Mucosa of descending colon (tissue), 3 donors: ENCODE results near the gene ZNF407. TPM values are rescaled to one million over a fixed set of nuclear protein-coding genes. Genes with fewer than 3 reads are reported as not detected.

Experiments
- ATAC-seq: fragments of 200-7000 bp; cut with Tn5 transposase; one replicate; pipeline ENCODE4 v1.9.1; 2020; ENCODE audit warnings: mild to moderate bottlenecking, moderate library complexity
- DNase-seq, 3 donors: peaks; one replicate each; pipeline ENCODE4 v3.0.0-alpha.2; 2020
- H3K36me3 ChIP-seq: fragments of 200-600 bp; one replicate; pipeline ENCODE4 v1.8.0; 2021; ENCODE audit warnings: low read depth, mild to moderate bottlenecking
- H3K4me1 ChIP-seq: fragments of 200-600 bp; one replicate; pipeline ENCODE4 v1.8.0; 2021; ENCODE audit warnings: low read depth, mild to moderate bottlenecking
- H3K4me3 ChIP-seq: fragments of 200-600 bp; one replicate; pipeline ENCODE4 v1.8.0; 2021; ENCODE audit warnings: mild to moderate bottlenecking
- H3K9me3 ChIP-seq: fragments of 200-600 bp; one replicate; pipeline ENCODE4 v1.8.0; 2021; ENCODE audit warnings: mild to moderate bottlenecking
- intact Hi-C, 2 donors: fragments of 100-400 bp; cut with DNase I in 1 of 2; cut with micrococcal nuclease in 1 of 2; formaldehyde crosslinking; loops; one replicate each; pipeline versions ENCODE4 v1.11.0 to v1.11.1; 2022; cut with DNase I, micrococcal nuclease
- total RNA-seq, 3 donors: library from RNA; stranded (reverse); fragmentation: NEBNext Ultra II Directional in 2 of 3; extraction: Animal tissue kit (Norgen Biotek cat#: 25700) in 2 of 3; gene quantifications; one replicate each; pipeline versions ENCODE4 v1.2.1 to v1.2.4, GENCODE V29; 2021 to 2023
- TF ChIP-seq, protein P1 (sequence below): fragments of 200-600 bp; IDR thresholded peaks from one replicate; pipeline ENCODE4 v1.8.0; 2022; ENCODE audit warnings: antibody characterized with exemption, mild to moderate bottlenecking
- donor health status: DM: no; HTN: no; CAD: no; lungs with moderate emphysema.
- donor health status: DM: no; HTN: no; CAD: no.
- donor health status: DM: no; HTN: yes; CAD: no.

The ZNF407 gene
- total RNA-seq, 3 donors from 2014 or later, result 13.0 to 25.1 (median 18.8) TPM

DNA sequence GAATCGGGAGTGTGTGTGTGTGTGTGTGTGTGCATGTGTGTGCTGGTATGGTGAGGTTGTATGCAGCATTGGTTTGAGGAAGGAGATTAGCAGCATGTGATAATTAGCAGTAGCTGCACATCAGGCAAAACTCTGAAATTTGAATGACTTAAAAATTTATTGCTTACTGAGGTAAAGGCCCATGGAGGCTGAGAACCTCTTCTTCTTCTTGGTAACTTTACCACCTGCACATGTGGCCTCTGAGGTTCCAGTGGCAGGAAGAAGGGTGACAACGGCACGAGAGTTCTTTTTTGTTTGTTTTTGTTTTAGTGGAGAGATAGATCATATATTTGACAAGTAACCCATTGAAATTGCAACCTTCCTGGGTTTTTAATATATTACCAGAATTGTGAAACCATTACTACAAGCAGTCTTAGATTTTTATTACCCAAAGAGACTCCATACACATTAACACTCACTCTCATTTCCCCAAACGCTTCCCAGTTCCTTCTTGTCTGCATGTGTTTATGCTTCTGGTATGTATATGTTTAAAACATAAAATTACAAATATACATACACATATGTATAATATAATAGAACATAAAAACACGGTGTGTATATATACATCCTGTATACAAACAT, 319.2 kb downstream of the ZNF407 start:
- ATAC-seq, result peak; percentile 45
- Histone ChIP-seq H3K4me1 (peaks cover 5% of the 10 kb centered on the region), H3K9me3 (no peaks in the 10 kb centered on the region), H3K4me3 (no peak overlapping the region), H3K36me3 (no peaks in the 10 kb centered on the region)
- intact Hi-C loops, result no loop called here
- no peak for DNase-seq
- TF ChIP-seq, protein P1, sequence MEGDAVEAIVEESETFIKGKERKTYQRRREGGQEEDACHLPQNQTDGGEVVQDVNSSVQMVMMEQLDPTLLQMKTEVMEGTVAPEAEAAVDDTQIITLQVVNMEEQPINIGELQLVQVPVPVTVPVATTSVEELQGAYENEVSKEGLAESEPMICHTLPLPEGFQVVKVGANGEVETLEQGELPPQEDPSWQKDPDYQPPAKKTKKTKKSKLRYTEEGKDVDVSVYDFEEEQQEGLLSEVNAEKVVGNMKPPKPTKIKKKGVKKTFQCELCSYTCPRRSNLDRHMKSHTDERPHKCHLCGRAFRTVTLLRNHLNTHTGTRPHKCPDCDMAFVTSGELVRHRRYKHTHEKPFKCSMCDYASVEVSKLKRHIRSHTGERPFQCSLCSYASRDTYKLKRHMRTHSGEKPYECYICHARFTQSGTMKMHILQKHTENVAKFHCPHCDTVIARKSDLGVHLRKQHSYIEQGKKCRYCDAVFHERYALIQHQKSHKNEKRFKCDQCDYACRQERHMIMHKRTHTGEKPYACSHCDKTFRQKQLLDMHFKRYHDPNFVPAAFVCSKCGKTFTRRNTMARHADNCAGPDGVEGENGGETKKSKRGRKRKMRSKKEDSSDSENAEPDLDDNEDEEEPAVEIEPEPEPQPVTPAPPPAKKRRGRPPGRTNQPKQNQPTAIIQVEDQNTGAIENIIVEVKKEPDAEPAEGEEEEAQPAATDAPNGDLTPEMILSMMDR, result no peak

DNA sequence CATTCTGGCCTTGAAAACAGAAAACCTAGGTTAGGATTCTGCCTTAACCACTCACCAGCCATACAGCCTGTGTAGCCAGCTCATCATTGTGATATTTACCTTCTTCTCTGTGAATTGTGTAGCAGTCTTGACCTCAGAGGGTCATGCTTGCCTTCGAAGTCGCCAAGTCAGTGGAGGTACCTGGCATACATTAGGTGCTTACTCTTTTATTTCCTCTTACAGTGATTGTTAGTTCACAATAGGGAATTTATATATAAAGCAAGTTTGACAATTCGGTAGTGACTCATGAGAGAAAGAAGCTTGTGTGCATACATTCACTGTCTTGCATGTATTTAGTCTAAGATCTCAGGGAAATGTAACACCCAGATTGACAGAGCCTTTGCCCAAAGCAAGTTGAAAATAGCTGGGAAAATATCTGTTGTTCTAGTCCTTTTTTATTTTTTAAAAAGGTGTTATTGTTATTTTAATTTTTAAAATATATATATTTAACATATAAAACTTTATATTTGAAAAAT, 320.7 kb downstream of the ZNF407 start:
- H3K36me3 ChIP-seq, result no peaks in the 10 kb centered on the region
- no peak overlapping the region for H3K4me3 ChIP-seq
- H3K4me1 ChIP-seq, result peaks cover 5% of the 10 kb centered on the region
- no peaks in the 10 kb centered on the region for H3K9me3 ChIP-seq
- no peak for ATAC-seq
- TF ChIP-seq, protein P1, result no peak
- DNase-seq, result no peak
- intact Hi-C loops, result no loop called here

DNA sequence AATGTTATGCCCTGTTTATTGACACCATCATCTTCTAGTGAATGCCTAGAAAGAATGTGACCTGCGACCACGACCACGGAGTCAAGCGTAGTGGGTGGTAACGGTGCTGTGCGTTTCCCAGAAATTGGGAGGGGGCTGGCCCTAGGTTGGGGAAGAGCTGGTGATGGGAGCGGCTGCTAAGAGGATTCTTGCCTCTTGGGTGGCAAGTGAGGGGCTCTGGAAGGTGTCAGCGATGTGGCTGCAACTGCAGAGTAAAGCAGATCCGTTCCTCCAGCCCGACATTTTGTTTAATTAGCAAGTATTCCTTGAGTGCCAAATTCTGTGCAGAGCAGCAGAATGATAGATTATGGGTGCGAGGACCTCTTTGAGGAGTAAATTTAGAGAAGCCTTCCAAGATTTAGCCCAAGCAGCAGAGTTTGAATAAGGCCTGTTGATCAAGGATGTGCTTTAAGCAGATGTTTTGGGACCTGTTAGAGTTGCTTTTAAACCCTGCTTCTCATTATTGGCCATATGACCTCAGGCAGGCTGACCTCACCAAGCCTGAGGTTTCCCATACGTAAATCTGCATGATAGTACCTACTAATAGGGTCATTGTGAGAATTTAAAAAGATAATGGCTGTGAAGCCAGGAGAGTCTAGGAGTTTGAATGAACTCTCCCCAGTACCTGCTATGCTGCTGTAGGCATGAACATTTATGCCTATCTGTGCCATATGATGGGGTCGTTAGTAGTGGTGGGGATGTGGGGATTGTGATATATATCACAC, 323.6 kb downstream of the ZNF407 start:
- Histone ChIP-seq H3K9me3 (no peaks in the 10 kb centered on the region), H3K36me3 (no peaks in the 10 kb centered on the region), H3K4me3 (no peak overlapping the region), H3K4me1 (peaks cover 5% of the 10 kb centered on the region)
- DNase-seq, result no peak
- TF ChIP-seq, protein P1, result no peak
- intact Hi-C loops, result no loop called here
- no peak for ATAC-seq

DNA sequence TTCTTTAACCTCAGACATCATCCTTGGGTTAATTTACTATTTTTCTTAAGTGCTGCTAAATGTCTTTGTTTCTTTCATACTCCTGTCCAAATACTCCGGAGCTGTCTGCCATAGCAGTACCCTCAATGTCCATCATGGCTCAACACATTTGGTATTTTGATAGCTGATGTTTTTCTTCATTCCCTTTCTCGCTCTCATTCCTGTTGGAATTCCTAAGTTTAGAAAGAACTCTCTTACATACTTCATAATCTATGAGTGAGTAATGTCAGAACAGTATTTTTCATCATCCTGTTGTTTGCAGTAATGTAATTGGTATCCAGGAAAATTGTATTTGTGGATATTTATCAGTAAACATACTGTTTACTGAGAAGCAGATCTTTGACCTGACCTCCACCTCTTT, 328.4 kb downstream of the ZNF407 start:
- TF ChIP-seq, protein P1, result no peak
- intact Hi-C loops, result no loop called here
- Histone ChIP-seq H3K9me3 (no peaks in the 10 kb centered on the region), H3K4me3 (no peak overlapping the region), H3K4me1 (no peaks in the 10 kb centered on the region), H3K36me3 (no peaks in the 10 kb centered on the region)
- ATAC-seq, result no peak
- DNase-seq, result no peak

DNA sequence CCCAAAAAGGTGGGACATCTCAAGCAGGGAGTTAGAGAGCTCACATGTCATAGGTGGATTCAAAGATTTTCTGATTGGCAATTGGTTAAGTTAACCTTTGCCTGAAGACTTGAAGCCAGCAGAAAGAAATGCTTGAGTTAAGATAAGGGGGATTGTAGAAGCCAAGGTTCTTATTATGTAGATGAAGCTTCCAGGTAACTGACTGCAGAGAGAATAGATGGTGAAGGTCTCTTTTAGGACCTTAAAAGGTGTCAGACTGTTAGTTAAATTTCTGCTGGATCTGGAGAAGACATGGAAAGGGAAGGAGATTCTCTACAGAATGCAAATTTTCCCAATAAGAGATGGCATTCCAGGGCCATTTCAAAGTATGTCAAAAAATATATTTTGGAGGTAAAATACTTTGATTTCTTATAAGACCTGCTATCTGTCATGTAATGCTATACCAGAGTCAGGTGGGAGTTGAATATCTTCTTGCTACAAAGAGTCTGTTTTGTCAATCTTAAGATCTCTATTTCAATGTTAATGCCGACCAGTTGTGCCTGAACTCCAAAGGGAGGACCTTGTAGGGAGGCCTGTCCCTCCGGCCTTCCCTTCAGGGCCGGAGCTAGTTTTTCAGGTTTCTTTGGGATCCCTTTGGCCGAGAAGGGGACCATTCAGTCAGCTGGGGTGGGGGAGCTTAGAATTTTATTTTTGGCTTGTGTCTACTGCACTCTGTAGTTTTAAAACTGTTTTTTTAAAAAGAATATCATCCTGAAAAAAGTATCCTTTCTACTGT, 330.7 kb downstream of the ZNF407 start:
- Histone ChIP-seq H3K9me3 (no peaks in the 10 kb centered on the region), H3K36me3 (no peaks in the 10 kb centered on the region), H3K4me1 (no peaks in the 10 kb centered on the region), H3K4me3 (no peak overlapping the region)
- TF ChIP-seq, protein P1, result no peak
- ATAC-seq, result no peak
- no peak for DNase-seq
- intact Hi-C loops, result no loop called here
